ENCODE measurements around the gene MAD1L1.

Gene MAD1L1

GRCh38 chr7:2217716-2218443 lies 14.9 kb downstream of the MAD1L1 start:
- H3K4me3 ChIP-seq (ENCODE audit: low read depth, low read length), result no peak overlapping the region
- no peak for TF ChIP-seq CTCF (IDR thresholded peaks at IDR 0.05; ENCODE audit: low read depth, low read length, missing control alignments)
- no peak for DNase-seq (ENCODE audit: low read depth)
- in situ Hi-C loops (cut with HindIII; ENCODE audit: low sequenced_read_pairs), result no loop called here

GRCh38 chr7:2217206-2217605 lies 15.5 kb downstream of the MAD1L1 start:
- DNase-seq (ENCODE audit: low read depth), result no peak
- in situ Hi-C loops (cut with HindIII; ENCODE audit: low sequenced_read_pairs), result no loop called here
- TF ChIP-seq CTCF (IDR thresholded peaks at IDR 0.05; ENCODE audit: low read depth, low read length, missing control alignments), result no peak
- H3K4me3 ChIP-seq (ENCODE audit: low read depth, low read length), result no peak overlapping the region

GRCh38 chr7:2215851-2216250 lies 16.9 kb downstream of the MAD1L1 start:
- no peak for TF ChIP-seq CTCF (IDR thresholded peaks at IDR 0.05; ENCODE audit: low read depth, low read length, missing control alignments)
- DNase-seq (ENCODE audit: low read depth), result no peak
- in situ Hi-C loops (cut with HindIII; ENCODE audit: low sequenced_read_pairs), result no loop called here
- no peak overlapping the region for H3K4me3 ChIP-seq (ENCODE audit: low read depth, low read length)

GRCh38 chr7:2214636-2215035 lies 18.1 kb downstream of the MAD1L1 start:
- TF ChIP-seq CTCF (IDR thresholded peaks at IDR 0.05; ENCODE audit: low read depth, low read length, missing control alignments), result no peak
- in situ Hi-C loops (cut with HindIII; ENCODE audit: low sequenced_read_pairs), result no loop called here

GRCh38 chr7:2213551-2214215 lies 19.1 kb downstream of the MAD1L1 start:
- no peak for TF ChIP-seq CTCF (IDR thresholded peaks at IDR 0.05; ENCODE audit: low read depth, low read length, missing control alignments)
- no peak overlapping the region for H3K4me3 ChIP-seq (ENCODE audit: low read depth, low read length)
- in situ Hi-C loops (cut with HindIII; ENCODE audit: low sequenced_read_pairs), result no loop called here
- no peak for DNase-seq (ENCODE audit: low read depth)

More at GRCh38 chr7:2214636-2215035, 18.1 kb downstream of the MAD1L1 start:
- H3K4me3 ChIP-seq (ENCODE audit: low read depth, low read length), result no peak overlapping the region
- DNase-seq (ENCODE audit: low read depth), result no peak

GRCh38 chr7:2212906-2213305 lies 19.8 kb downstream of the MAD1L1 start:
- H3K4me3 ChIP-seq (ENCODE audit: low read depth, low read length), result no peak overlapping the region
- in situ Hi-C loops (cut with HindIII; ENCODE audit: low sequenced_read_pairs), result no loop called here
- no peak for TF ChIP-seq CTCF (IDR thresholded peaks at IDR 0.05; ENCODE audit: low read depth, low read length, missing control alignments)
- no peak for DNase-seq (ENCODE audit: low read depth)

All from astrocyte of the cerebellum (primary cell).